Activated B cell treated with CpG ODN at 0.5 μM for 24 hours (primary cell): ENCODE data around the gene FADD. TPM values are rescaled to one million over a fixed set of nuclear protein-coding genes. Genes with fewer than 3 reads are reported as not detected.

Experiments
- ATAC-seq: fragments of 200-7000 bp; cut with Tn5 transposase; one replicate; pipeline ENCODE4 v1.10.0; 2021; ENCODE audit warnings: low read depth, mild to moderate bottlenecking, moderate library complexity
- CTCF ChIA-PET: fragments of 350-600 bp; sonication (Branson Sonifier 250); formaldehyde crosslinking; loops from one replicate; lab custom pipeline; 2021; ENCODE audit warnings: antibody characterized with exemption; lab: Charles Lee
- POLR2A ChIA-PET: fragments of 350-600 bp; sonication (Branson Sonifier 250); formaldehyde crosslinking; loops from one replicate; lab custom pipeline; 2021; ENCODE audit warnings: antibody characterized with exemption; lab: Charles Lee
- DNase-seq: peaks from one replicate; pipeline ENCODE4 v3.0.0; 2022
- H3K27ac Mint-ChIP-seq: one replicate; pipeline ENCODE4 v1.8.0; 2020; ENCODE audit warnings: mixed read lengths
- H3K27me3 Mint-ChIP-seq: one replicate; pipeline ENCODE4 v1.8.0; 2021; ENCODE audit warnings: mixed read lengths
- H3K36me3 Mint-ChIP-seq: one replicate; pipeline ENCODE4 v1.8.0; 2021; ENCODE audit warnings: low read depth, mixed read lengths
- H3K4me1 Mint-ChIP-seq: one replicate; pipeline ENCODE4 v1.8.0; 2021; ENCODE audit warnings: mixed read lengths
- H3K4me3 Mint-ChIP-seq: one replicate; pipeline ENCODE4 v1.8.0; 2020; ENCODE audit warnings: mild to moderate bottlenecking, mixed read lengths
- H3K9me3 Mint-ChIP-seq: one replicate; pipeline ENCODE4 v1.8.0; 2020; ENCODE audit warnings: mixed read lengths
- intact Hi-C: fragments of 100-400 bp; cut with micrococcal nuclease; formaldehyde crosslinking; loops from one replicate; pipeline ENCODE4 v1.15.1; 2024
- total RNA-seq: library from RNA; stranded (reverse); gene quantifications from 2 replicates; pipeline ENCODE4 v1.2.3, GENCODE V29; 2022
- TF ChIP-seq, protein P1 (sequence below): fragments of 200-600 bp; IDR thresholded peaks from one replicate; pipeline ENCODE4 v1.8.0; 2022; ENCODE audit warnings: antibody characterized with exemption, mild to moderate bottlenecking

Gene FADD
- total RNA-seq, 1 donor from 2014 or later: 31.2 TPM

DNA sequence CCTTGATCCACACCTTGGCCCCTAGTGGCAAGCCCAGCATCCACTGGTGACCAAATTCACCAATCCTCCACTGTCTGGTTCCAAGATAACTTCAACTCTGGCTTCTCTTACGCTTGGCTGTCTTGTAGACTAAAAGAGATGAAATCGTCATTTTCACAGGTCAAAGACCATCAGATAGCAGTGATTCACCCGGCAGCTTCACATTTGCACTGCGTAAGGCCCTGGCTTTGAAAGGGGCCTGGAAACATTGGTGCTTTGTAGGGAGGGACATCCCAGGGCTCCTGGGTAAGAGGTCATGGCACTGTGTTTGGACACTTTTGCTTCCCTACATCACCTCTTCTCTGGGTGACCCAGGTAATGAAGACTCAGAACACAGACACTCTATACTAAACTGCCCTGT lies 30.1 kb upstream of the FADD start:
- TF ChIP-seq, protein P1, sequence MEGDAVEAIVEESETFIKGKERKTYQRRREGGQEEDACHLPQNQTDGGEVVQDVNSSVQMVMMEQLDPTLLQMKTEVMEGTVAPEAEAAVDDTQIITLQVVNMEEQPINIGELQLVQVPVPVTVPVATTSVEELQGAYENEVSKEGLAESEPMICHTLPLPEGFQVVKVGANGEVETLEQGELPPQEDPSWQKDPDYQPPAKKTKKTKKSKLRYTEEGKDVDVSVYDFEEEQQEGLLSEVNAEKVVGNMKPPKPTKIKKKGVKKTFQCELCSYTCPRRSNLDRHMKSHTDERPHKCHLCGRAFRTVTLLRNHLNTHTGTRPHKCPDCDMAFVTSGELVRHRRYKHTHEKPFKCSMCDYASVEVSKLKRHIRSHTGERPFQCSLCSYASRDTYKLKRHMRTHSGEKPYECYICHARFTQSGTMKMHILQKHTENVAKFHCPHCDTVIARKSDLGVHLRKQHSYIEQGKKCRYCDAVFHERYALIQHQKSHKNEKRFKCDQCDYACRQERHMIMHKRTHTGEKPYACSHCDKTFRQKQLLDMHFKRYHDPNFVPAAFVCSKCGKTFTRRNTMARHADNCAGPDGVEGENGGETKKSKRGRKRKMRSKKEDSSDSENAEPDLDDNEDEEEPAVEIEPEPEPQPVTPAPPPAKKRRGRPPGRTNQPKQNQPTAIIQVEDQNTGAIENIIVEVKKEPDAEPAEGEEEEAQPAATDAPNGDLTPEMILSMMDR: no peak
- peaks cover 7% of the 10 kb centered on the region for H3K27me3 Mint-ChIP-seq
- DNase-seq (no peak), ATAC-seq (no peak)
- no peaks in the 10 kb centered on the region for H3K36me3 Mint-ChIP-seq
- no peaks in the 10 kb centered on the region for H3K9me3 Mint-ChIP-seq
- no peak overlapping the region for H3K27ac Mint-ChIP-seq
- POLR2A ChIA-PET: no interaction called here
- intact Hi-C loops: no loop called here
- H3K4me1 Mint-ChIP-seq: no peaks in the 10 kb centered on the region
- no peak overlapping the region for H3K4me3 Mint-ChIP-seq
- CTCF ChIA-PET: no interaction called here

DNA sequence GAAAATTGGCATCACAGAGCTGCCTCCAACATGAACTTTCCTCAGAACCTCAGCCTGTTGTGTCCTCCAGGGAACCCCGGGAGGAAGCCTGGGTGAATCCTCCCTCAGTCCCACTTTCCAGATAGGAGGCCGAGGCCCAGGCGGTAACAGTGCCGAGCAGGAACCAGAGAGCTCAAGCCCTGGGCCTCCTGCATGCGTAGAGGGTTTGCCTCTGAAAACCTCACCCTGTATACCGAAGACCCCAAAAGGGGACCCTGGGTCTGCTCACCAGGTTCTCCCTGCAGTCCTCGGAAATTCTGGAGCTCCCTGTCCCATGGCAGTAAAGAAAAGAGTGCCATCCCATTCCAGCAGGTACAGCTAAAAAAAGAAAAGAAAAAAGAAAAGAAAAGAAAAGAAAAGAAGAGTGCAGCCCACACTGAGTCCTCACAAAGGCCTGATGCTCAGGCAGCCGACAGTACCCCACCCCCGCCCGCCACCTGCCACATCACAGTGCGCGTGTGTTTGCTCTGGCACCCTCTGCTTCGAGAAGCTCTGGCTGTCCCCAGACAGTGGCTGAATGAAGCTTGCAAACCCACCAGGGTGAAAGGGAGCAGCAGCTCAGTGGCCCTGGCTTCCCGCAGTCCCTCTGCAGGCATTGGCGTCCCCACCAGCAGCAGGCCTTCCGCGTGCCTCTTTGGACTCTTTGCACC lies 28.4 kb upstream of the FADD start:
- Mint-ChIP-seq H3K36me3 (no peaks in the 10 kb centered on the region), H3K9me3 (no peaks in the 10 kb centered on the region), H3K4me3 (no peak overlapping the region), H3K27me3 (peaks cover under 1% of the 10 kb centered on the region), H3K27ac (no peak overlapping the region), H3K4me1 (no peaks in the 10 kb centered on the region)
- ChIA-PET CTCF (no interaction called here), POLR2A (no interaction called here)
- no peak for ATAC-seq
- intact Hi-C loops: no loop called here
- TF ChIP-seq, protein P1: no peak
- DNase-seq: no peak

DNA sequence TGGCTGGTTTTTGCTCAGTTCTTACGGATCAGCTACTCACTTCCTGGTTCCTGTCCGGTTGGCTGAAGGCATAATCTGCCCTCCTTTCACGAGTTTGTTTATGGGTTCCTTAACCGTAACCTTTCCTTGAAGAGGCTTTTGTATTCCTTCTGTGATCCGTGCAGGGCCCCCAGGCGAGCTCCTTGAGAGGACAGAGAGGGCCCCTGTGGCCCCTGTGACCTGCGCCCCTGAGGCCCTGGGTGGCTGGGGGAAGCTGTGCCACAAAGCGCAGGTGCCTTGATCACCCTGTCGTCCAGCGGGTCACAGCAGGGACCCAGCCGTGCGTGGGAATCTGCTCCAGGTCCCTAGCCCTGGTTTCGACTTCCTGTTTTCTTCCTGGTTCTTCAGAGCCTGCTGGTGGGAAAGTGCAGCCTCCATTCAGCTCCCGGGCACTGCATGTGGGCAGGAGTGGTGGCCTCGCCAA lies 27.8 kb upstream of the FADD start:
- intact Hi-C loops: no loop called here
- Mint-ChIP-seq H3K4me1 (no peaks in the 10 kb centered on the region), H3K4me3 (no peak overlapping the region), H3K36me3 (no peaks in the 10 kb centered on the region), H3K27ac (no peak overlapping the region), H3K9me3 (no peaks in the 10 kb centered on the region), H3K27me3 (no peaks in the 10 kb centered on the region)
- DNase-seq: no peak
- CTCF ChIA-PET: no interaction called here
- ATAC-seq: no peak
- TF ChIP-seq, protein P1: no peak
- POLR2A ChIA-PET: no interaction called here

DNA sequence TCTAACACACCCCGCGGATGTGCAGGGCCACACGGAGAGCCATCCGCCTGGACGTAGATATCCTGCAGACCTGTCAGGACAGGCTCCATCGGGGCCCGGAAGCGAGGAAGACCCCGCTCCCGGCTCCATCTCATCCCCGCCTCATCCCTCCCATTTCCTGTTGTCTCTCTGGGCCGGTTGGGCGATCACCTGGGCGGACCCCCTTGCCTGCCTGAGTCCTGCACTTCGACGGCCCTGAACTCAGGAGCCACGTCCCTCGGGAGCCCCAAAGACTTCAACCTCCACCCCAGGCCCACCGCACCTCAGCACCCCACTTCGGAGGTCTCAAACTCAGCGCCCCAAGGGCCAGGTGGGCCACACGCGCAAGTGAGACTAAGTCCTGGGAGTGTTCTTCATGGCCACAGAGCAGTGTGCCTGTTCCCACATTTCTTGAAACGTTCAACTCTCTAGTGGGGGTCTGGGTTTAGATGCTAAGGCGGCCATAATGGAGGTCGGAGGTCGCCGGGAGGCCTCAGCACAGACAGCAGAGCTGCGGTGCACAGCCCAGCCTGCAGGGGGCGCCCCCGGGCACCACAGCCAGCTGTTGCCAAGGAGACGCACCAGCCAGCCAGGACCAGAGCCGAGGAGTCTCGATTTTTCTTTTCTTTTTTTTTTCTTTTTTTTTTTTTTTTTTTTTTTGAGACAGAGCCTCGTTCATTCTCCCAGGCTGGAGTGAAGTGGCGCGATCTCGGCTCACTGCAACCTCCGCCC lies 26.0 kb upstream of the FADD start:
- CTCF ChIA-PET: no interaction called here
- intact Hi-C loops: no loop called here

DNA sequence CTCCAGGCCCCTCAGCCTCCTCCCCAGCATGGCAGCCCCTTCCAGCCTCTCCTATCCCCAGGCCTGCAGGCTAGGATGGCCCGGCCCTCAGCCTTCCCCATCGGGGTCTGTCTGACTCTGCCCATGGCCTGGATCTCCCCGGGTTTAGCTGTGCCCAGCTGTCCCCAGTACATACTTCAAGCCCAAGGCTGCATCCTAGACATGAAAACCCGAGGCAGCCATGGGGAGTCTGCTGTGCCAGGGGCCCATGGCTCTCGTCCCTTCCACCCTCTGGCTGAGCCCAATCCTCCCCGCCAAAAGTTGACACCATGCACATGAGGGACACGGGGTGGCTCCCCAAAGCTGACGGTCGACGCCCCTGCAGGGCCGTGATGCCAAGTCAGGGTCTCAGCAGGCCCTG lies 22.2 kb upstream of the FADD start:
- Mint-ChIP-seq H3K9me3 (no peaks in the 10 kb centered on the region), H3K27me3 (peaks cover 2% of the 10 kb centered on the region), H3K36me3 (no peaks in the 10 kb centered on the region), H3K4me3 (no peak overlapping the region), H3K27ac (no peak overlapping the region), H3K4me1 (no peaks in the 10 kb centered on the region)
- DNase-seq (no peak), ATAC-seq (no peak)
- intact Hi-C loops: no loop called here
- TF ChIP-seq, protein P1: no peak
- CTCF ChIA-PET: no interaction called here
- POLR2A ChIA-PET: no interaction called here

More for the DNA sequence above, 26.0 kb upstream of the FADD start:
- POLR2A ChIA-PET: no interaction called here
- H3K4me3 Mint-ChIP-seq: no peak overlapping the region
- no peaks in the 10 kb centered on the region for H3K36me3 Mint-ChIP-seq
- no peak for ATAC-seq
- H3K27ac Mint-ChIP-seq: no peak overlapping the region
- no peaks in the 10 kb centered on the region for H3K4me1 Mint-ChIP-seq
- no peak for DNase-seq
- TF ChIP-seq, protein P1: no peak
- no peaks in the 10 kb centered on the region for H3K9me3 Mint-ChIP-seq
- no peaks in the 10 kb centered on the region for H3K27me3 Mint-ChIP-seq
